Fibroblast of the aortic adventitia (primary cell): ENCODE data around the gene NCKAP5L. TPM values are rescaled to one million over a fixed set of nuclear protein-coding genes. Genes with fewer than 3 reads are reported as not detected.

Experiments
- DNase-seq: peaks from one replicate; pipeline ENCODE4 v3.0.0-alpha.2; 2010; ENCODE audit warnings: low read depth
- H3K4me3 ChIP-seq: 2 replicates; pipeline ENCODE4 v1.5.1; 2011; ENCODE audit warnings: low read depth, mild to moderate bottlenecking, control low read depth, low read length, moderate library complexity
- CTCF ChIP-seq: IDR thresholded peaks from 2 replicates; pipeline ENCODE4 v1.5.1; 2011; ENCODE audit warnings: mild to moderate bottlenecking, low read length, control low read depth, inconsistent platforms; ENCODE audit not compliant: insufficient read depth
- total RNA-seq: library from RNA; depleted of rRNA; stranded (reverse); fragments of >200 nt; gene quantifications from 2 replicates; pipeline ENCODE4 v1.2.3, GENCODE V29; 2012; ENCODE audit warnings: low replicate concordance

NCKAP5L gene
- 21.6 and 27.9 TPM in 2 replicates for total RNA-seq

GRCh38 chr12:49828133-49829091 is at the start of gene NCKAP5L:
Gene NCKAP5L (minus strand): TSS chr12:49828413. CDS start chr12:49804044, 24,369 bp downstream.
- DNase-seq: peak; percentile 96
- peak within 1 kb of the TSS; percentile 90 for H3K4me3 ChIP-seq
- TF ChIP-seq CTCF: no peak

- no peak overlapping the region for H3K4me3 ChIP-seq
- TF ChIP-seq CTCF: no peak
- DNase-seq: no peak
Observed at GRCh38 chr12:49877066-49877465, 48.9 kb upstream of the NCKAP5L start.

GRCh38 chr12:49876070-49876469 is 47.9 kb upstream of the NCKAP5L start:
- no peak for TF ChIP-seq CTCF
- H3K4me3 ChIP-seq: no peak overlapping the region
- DNase-seq: no peak

- no peak overlapping the region for H3K4me3 ChIP-seq
- TF ChIP-seq CTCF: no peak
- DNase-seq: no peak
Observed at GRCh38 chr12:49875115-49875720, 47.0 kb upstream of the NCKAP5L start.

- no peak overlapping the region for H3K4me3 ChIP-seq
- DNase-seq: no peak
- no peak for TF ChIP-seq CTCF
Observed at GRCh38 chr12:49874142-49874897, 46.1 kb upstream of the NCKAP5L start.

- no peak for TF ChIP-seq CTCF
- no peak overlapping the region for H3K4me3 ChIP-seq
- peak; percentile 87 for DNase-seq
Observed at GRCh38 chr12:49873361-49873934, 45.2 kb upstream of the NCKAP5L start.
